Inflammatory macrophage treated with lipopolysaccharide for 1 hour (primary cell): ENCODE results near the gene TVP23C.

Experiments used
- DNase-seq, 2 donors: peaks; one replicate each; pipeline ENCODE4 v3.0.0-alpha.2; 2020 to 2022

The TVP23C gene

GRCh38 chr17:15462976-15463772 is 100.1 kb downstream of the TVP23C start:
- no peak for DNase-seq

- DNase-seq = no peak
Observed at GRCh38 chr17:15457723-15458094, 105.6 kb downstream of the TVP23C start.

GRCh38 chr17:15456972-15457722 is 106.1 kb downstream of the TVP23C start:
- DNase-seq = no peak

- DNase-seq = no peak
Observed at GRCh38 chr17:15456496-15456895, 106.8 kb downstream of the TVP23C start.

- DNase-seq = no peak
Observed at GRCh38 chr17:15454346-15454745, 108.9 kb downstream of the TVP23C start.

- DNase-seq = no peak
Observed at GRCh38 chr17:15453782-15454181, 109.5 kb downstream of the TVP23C start.

- no peak for DNase-seq
Observed at GRCh38 chr17:15453246-15453645, 110.0 kb downstream of the TVP23C start.

GRCh38 chr17:15452746-15453145 is 110.5 kb downstream of the TVP23C start:
- no peak for DNase-seq
